PC-9 (cell line): Measurements from ENCODE around the gene PSMB2. TPM values are rescaled to one million over a fixed set of nuclear protein-coding genes. Genes with fewer than 3 reads are reported as not detected.

ENCODE experiments used
- BruUV-seq: library from RNA; stranded (reverse); fragments of 400-500 nt; replicated peaks from 2 replicates; lab custom pipeline; 2021; lab: Mats Ljungman, UMichigan
- CTCF ChIA-PET: fragments of 300-600 bp; sonication (Branson Sonifier 250); formaldehyde crosslinking; loops from one replicate; lab custom pipeline; 2022; ENCODE audit warnings: antibody characterized with exemption; lab: Charles Lee
- POLR2A ChIA-PET: fragments of 300-600 bp; sonication (Branson Sonifier 250); formaldehyde crosslinking; loops from one replicate; lab custom pipeline; 2022; ENCODE audit warnings: antibody characterized with exemption; ENCODE audit not compliant: unreplicated experiment; lab: Charles Lee
- DNase-seq, 2 experiments: peaks; one replicate each; pipeline versions ENCODE4 v3.0.0 to v3.0.0-alpha.2; 2015 to 2022; ENCODE audit warnings: mixed read lengths in 1 of 2
- H2AFZ ChIP-seq: fragments of 200-600 bp; sonication (generic); 2 replicates; pipeline ENCODE4 v1.8.1; 2017; ENCODE audit warnings: antibody characterized with exemption
- H3F3A ChIP-seq: fragments of 200-600 bp; sonication (generic); 2 replicates; pipeline ENCODE4 v1.8.1; 2017; ENCODE audit warnings: antibody characterized with exemption, mild to moderate bottlenecking, low read depth; ENCODE audit not compliant: insufficient read depth
- H3K27ac ChIP-seq: fragments of 200-600 bp; sonication (generic); 2 replicates; pipeline ENCODE4 v1.6.1; 2016; ENCODE audit warnings: mixed run types
- H3K27me3 ChIP-seq: fragments of 200-600 bp; sonication (generic); 2 replicates; pipeline ENCODE4 v1.6.1; 2016; ENCODE audit warnings: low read depth, mixed run types; ENCODE audit not compliant: insufficient read depth
- H3K36me3 ChIP-seq: fragments of 200-600 bp; sonication (generic); 2 replicates; pipeline ENCODE4 v1.6.1; 2016; ENCODE audit warnings: low read depth, mixed run types
- H3K4me1 ChIP-seq: fragments of 200-600 bp; sonication (generic); replicated peaks from 2 replicates; pipeline ENCODE4 v1.6.1; 2016; ENCODE audit warnings: mixed run types; ENCODE audit not compliant: insufficient read depth
- H3K4me2 ChIP-seq: fragments of 200-600 bp; sonication (generic); 2 replicates; pipeline ENCODE4 v1.6.1; 2017; ENCODE audit warnings: mixed run types
- H3K4me3 ChIP-seq: fragments of 200-600 bp; sonication (generic); 2 replicates; pipeline ENCODE4 v1.6.1; 2016; ENCODE audit warnings: mixed run types
- H3K79me2 ChIP-seq: fragments of 200-600 bp; sonication (generic); 2 replicates; pipeline ENCODE4 v1.6.1; 2017; ENCODE audit warnings: low read depth, mixed run types
- H3K9me2 ChIP-seq: fragments of 200-600 bp; sonication (generic); 2 replicates; pipeline ENCODE4 v1.8.1; 2017; ENCODE audit warnings: mild to moderate bottlenecking; ENCODE audit not compliant: insufficient read depth
- H3K9me3 ChIP-seq: fragments of 200-600 bp; sonication (generic); 2 replicates; pipeline ENCODE4 v1.8.1; 2016; ENCODE audit warnings: low read depth; ENCODE audit not compliant: insufficient read depth
- H4K20me1 ChIP-seq: fragments of 200-600 bp; sonication (generic); 2 replicates; pipeline ENCODE4 v1.8.1; 2017; ENCODE audit not compliant: insufficient read depth
- EZH2 ChIP-seq: fragments of 200-600 bp; sonication (generic); IDR thresholded peaks from 2 replicates; pipeline ENCODE4 v1.8.0; 2017; ENCODE audit warnings: antibody characterized with exemption, low read depth
- intact Hi-C: fragments of 100-400 bp; cut with micrococcal nuclease; formaldehyde crosslinking; loops from one replicate; pipeline ENCODE4 v1.10.0; 2022; ENCODE audit not compliant: unreplicated experiment
- total RNA-seq: library from RNA; stranded (reverse); gene quantifications from 2 replicates; pipeline ENCODE4 v1.2.3, GENCODE V29; 2021
- TF ChIP-seq, protein P1 (sequence below): fragments of 200-600 bp; sonication (generic); conservative IDR thresholded peaks from 2 replicates; pipeline ENCODE4 v1.6.1; 2017; ENCODE audit warnings: mixed run types, antibody characterized with exemption, mild to moderate bottlenecking, moderate library complexity

PSMB2 gene
- total RNA-seq, 1 experiment from 2014 or later: 206 TPM

DNA sequence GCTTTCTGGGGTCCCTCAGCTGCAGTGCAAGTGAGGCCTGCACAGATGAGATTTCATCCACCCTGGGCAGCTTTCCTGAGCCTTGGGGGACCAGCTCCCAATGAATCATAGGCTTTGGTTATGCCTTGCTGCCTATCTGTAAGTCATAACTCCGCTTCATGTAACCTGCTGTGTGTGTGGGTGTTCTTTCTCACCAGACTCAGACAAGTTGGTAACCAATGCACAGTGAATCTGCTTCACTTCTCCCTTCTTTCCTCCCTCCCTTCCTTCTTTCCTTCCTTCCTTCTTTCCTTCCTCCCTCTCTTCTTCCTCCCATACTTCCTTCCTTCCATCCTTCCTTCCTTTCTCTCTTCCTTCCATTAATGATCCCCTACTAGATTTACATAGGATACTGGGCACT, 34.4 kb upstream of the PSMB2 start:
- Histone ChIP-seq H3K4me3 (no peak overlapping the region), H3K27ac (no peak overlapping the region), H3K4me1 (0 out of 2 replicates have a peak, but pooled peaks cover 4% of the 10 kb centered on the region), H2AFZ (no peak overlapping the region), H3K9me3 (no peaks in the 10 kb centered on the region), H3K4me2 (no peak overlapping the region), H3F3A (no peaks in the 10 kb centered on the region), H3K9me2 (no peaks in the 10 kb centered on the region), H3K27me3 (peaks cover 56% of the 10 kb centered on the region), H3K79me2 (no peaks in the 10 kb centered on the region), H4K20me1 (no peaks in the 10 kb centered on the region), H3K36me3 (no peaks in the 10 kb centered on the region)
- intact Hi-C loops: no loop called here
- ChIA-PET CTCF (no interaction called here), POLR2A (no interaction called here)
- DNase-seq: no peak
- TF ChIP-seq EZH2: no peak
- TF ChIP-seq, protein P1, sequence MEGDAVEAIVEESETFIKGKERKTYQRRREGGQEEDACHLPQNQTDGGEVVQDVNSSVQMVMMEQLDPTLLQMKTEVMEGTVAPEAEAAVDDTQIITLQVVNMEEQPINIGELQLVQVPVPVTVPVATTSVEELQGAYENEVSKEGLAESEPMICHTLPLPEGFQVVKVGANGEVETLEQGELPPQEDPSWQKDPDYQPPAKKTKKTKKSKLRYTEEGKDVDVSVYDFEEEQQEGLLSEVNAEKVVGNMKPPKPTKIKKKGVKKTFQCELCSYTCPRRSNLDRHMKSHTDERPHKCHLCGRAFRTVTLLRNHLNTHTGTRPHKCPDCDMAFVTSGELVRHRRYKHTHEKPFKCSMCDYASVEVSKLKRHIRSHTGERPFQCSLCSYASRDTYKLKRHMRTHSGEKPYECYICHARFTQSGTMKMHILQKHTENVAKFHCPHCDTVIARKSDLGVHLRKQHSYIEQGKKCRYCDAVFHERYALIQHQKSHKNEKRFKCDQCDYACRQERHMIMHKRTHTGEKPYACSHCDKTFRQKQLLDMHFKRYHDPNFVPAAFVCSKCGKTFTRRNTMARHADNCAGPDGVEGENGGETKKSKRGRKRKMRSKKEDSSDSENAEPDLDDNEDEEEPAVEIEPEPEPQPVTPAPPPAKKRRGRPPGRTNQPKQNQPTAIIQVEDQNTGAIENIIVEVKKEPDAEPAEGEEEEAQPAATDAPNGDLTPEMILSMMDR: no peak
- BruUV-seq: no TSS peak

GRCh38 chr1:35674111-35674510, 32.8 kb upstream of the PSMB2 start:
- Histone ChIP-seq H2AFZ (no peak overlapping the region), H3K79me2 (no peaks in the 10 kb centered on the region), H3K36me3 (no peaks in the 10 kb centered on the region), H3K9me3 (no peaks in the 10 kb centered on the region), H3K4me1 (0 out of 2 replicates have a peak, but pooled peaks cover 4% of the 10 kb centered on the region), H3F3A (no peaks in the 10 kb centered on the region), H3K27ac (no peak overlapping the region), H3K9me2 (no peaks in the 10 kb centered on the region), H4K20me1 (no peaks in the 10 kb centered on the region), H3K4me3 (no peak overlapping the region), H3K27me3 (peaks cover 49% of the 10 kb centered on the region), H3K4me2 (no peak overlapping the region)
- POLR2A ChIA-PET: no interaction called here
- TF ChIP-seq, protein P1: no peak
- no peak for TF ChIP-seq EZH2
- CTCF ChIA-PET: no interaction called here
- BruUV-seq: no TSS peak
- DNase-seq: no peak
- intact Hi-C loops: no loop called here

- TF ChIP-seq EZH2: no peak
- TF ChIP-seq, protein P1: no peak
- Histone ChIP-seq H3K27ac (no peak overlapping the region), H3K4me3 (no peak overlapping the region), H3K27me3 (peaks cover 50% of the 10 kb centered on the region), H3K4me1 (0 out of 2 replicates have a peak, but pooled peaks cover 4% of the 10 kb centered on the region), H4K20me1 (no peaks in the 10 kb centered on the region), H3K4me2 (no peak overlapping the region), H2AFZ (no peak overlapping the region), H3K36me3 (no peaks in the 10 kb centered on the region), H3K9me3 (no peaks in the 10 kb centered on the region), H3F3A (no peaks in the 10 kb centered on the region), H3K79me2 (no peaks in the 10 kb centered on the region), H3K9me2 (no peaks in the 10 kb centered on the region)
- no TSS peak for BruUV-seq
- ChIA-PET CTCF (no interaction called here), POLR2A (no interaction called here)
- DNase-seq: no peak
- intact Hi-C loops: no loop called here
Observed at GRCh38 chr1:35672116-35672515, 30.8 kb upstream of the PSMB2 start.
